ENCODE results near the gene RBPJL. TPM values are rescaled to one million over a fixed set of nuclear protein-coding genes. Genes with fewer than 3 reads are reported as not detected.

Gene RBPJL
- total RNA-seq, 1 donor from 2014 or later, result not detected

DNA sequence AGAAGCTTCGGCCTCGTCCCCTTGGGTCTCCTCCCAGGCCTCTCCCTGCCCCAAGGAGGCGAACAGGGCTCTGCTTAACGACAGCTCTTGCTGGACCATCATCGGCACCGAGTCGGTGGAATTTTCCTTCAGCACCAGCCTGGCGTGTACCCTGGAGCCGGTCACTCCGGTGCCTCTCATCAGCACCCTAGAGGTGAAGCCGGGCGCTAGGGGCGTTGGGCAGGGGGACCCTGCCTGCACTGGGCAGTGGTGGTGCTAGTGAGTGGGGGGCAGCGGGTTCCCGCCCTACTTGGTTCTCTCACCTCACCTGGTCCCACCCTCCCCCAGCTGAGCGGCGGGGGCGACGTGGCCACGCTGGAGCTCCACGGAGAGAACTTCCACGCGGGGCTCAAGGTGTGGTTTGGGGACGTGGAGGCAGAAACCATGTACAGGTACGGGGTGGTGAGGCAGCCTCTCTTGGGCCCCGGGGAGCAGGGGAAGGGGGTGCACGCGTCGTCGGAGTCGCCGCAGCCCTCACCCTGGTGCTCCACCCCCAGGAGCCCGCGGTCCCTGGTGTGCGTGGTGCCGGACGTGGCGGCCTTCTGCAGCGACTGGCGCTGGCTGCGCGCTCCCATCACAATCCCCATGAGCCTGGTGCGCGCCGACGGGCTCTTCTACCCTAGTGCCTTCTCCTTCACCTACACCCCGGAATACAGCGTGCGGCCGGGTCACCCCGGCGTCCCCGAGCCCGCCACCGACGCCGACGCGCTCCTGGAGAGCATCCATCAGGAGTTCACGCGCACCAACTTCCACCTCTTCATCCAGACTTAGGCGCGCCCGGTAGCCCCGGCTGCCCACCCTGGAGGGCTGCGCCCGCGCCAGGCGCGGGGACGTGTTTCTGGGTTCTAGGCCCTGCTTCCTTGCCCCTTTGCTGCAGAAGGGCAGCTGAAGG lies 9.8 kb downstream of the RBPJL start:
- no peak for DNase-seq (ENCODE audit: extremely low read depth, low read depth, low spot score)

- DNase-seq (ENCODE audit: extremely low read depth, low read depth, low spot score), result no peak
Observed at GRCh38 chr20:45317826-45318225, 11.2 kb downstream of the RBPJL start.

DNA sequence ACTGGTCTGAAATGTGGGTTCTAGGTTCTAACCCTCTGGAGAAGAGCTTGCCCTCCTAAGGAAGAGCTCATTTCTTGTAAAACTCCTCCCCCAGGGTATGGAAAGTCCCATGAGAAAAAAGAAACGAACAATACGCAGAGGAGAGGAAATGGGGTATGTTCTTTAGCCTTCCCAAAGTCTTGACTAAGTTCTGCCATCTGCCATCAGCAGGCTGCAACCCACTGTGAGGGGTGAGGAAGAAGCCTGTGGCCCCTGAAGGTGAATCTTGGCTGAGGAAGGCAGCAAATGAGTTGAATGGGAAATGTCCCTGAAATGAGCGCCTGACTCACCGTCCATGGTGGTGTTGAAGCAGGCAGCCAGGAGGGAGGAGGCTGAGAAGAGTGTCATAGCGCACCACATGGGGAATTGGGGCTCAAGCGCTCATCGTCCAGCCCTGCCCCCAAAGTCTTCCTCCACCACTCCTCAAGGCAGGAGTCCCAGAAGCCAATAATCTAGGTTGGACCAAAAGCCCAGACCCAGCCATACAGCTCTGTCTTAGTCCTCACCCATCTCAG lies 11.8 kb downstream of the RBPJL start:
- DNase-seq (ENCODE audit: extremely low read depth, low read depth, low spot score), result no peak

- DNase-seq (ENCODE audit: extremely low read depth, low read depth, low spot score), result no peak
Observed at GRCh38 chr20:45318948-45319347, 12.3 kb downstream of the RBPJL start.

GRCh38 chr20:45320948-45321595 lies 14.4 kb downstream of the RBPJL start:
- no peak for DNase-seq (ENCODE audit: extremely low read depth, low read depth, low spot score)

DNA sequence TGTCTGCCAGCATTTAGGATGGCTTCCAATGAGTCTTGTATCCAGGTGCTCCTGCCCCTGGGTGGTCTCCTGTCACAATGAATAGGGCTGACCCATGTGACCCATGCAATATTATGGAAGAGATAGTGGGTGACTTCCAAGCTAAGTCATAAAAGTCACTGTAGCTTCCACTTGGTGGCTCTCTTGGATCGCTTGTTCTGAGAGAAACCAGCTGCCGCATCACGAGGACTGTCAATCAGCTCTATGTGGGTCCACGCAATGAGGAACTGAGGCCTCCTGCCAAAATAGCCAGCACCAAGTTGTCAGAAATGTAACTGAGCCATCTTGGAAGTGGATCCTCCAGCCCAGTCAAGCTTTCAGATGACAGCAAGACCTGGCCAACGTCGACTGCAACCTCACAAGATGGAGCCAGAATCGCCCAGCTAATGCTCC lies 16.3 kb downstream of the RBPJL start:
- DNase-seq (ENCODE audit: extremely low read depth, low read depth, low spot score), result no peak

DNA sequence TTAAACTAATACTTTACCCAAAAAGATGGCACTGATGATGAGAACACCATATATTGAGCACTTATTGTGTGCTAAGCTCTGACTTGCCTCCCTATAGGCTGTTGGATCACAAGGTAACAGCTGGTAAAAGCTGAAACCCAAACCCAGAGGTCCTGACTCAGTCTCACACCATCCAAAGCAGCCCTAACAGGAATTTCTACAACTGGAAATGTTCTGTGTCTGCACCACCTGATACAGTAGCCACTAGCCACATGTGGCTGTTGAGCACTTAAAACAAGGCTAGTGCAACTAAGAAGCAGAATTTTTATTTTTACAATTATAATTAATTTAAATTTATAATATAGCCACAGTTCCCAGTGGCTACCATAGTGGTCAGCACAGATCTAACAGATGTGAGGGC lies 17.1 kb downstream of the RBPJL start:
- DNase-seq (ENCODE audit: extremely low read depth, low read depth, low spot score), result no peak

DNA sequence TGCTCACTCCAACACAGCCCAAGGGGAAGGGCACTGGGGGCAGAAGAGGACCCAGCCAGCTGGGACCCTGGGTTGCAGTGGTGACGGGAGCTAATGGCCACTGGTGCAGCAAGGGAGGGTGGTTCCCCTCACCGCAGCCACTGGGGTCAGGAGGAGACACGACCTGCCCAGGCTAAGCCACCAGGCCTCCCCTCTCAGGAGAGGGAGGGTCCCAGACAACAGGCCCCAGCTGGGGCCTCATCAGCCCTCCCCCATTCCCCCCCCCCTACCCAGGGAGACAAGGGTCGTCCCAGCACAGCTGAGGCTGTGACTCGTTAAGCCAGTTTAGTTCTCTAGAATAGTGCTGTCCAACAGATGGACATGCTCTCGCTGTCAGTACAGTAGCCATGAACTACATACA lies 18.7 kb downstream of the RBPJL start:
- DNase-seq (ENCODE audit: extremely low read depth, low read depth, low spot score), result no peak

- no peak for DNase-seq (ENCODE audit: extremely low read depth, low read depth, low spot score)
Observed at GRCh38 chr20:45328451-45328850, 21.8 kb downstream of the RBPJL start.

GRCh38 chr20:45329497-45330319 lies 23.1 kb downstream of the RBPJL start:
- DNase-seq (ENCODE audit: extremely low read depth, low read depth, low spot score), result no peak

DNA sequence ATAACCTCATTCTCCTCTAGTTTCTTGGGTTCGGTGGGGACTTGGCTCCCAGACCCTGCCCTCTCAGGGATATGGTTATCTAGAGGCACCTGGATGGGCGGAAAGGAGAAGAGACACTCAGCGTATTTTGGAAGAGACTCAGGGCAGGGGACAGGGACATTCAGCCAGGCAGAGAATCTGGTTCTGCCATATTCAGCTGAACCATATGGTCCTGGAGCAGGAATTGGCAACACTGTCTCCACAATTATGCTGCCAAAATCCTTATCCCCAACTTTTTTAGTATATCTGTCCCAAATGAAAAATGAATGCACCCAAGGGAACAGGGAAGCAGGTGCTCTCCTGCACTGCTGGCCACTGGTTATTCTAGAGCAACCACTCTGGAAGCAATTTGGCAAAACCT lies 23.8 kb downstream of the RBPJL start:
- no peak for DNase-seq (ENCODE audit: extremely low read depth, low read depth, low spot score)

DNA sequence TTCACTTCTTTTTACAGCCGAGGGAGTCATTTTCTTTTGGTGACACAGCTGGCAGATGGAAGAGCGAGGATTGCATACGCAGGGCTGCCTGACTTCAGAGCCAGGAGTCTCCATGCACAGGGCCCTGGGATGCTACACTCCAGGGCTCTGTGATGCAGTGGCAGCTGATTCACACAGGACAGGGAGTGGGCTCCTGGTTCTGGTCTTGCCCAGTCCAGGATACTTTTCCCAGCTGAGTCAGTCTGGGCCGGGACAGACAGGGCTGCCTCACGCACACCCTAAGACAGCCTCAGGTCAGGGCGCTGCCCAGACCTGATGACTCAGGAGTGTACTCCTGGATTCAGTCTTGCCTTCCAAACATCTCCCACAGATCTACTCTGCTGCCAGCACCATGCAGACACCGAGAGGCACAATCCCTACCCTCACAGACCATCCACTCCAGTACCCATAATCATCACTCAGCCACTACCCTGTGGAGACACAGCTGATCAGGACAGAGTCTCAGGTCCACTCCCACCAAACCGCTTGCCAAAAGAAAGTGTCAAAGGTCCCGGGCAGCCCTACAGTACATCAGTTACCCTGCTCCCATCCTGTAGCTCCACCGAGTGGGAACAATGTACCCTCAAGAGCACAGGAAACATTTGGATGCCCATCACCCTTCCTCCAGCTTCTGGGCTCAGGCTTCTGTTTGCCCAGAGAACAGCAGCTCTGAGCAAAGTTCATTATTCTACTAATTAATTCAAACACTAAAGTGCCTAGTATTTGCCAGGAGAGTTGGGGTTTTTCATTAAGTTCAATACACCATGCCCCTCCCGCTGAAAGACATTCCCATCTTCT lies 30.1 kb downstream of the RBPJL start:
- no peak for DNase-seq (ENCODE audit: extremely low read depth, low read depth, low spot score)

GRCh38 chr20:45337367-45338120 lies 30.9 kb downstream of the RBPJL start:
- no peak for DNase-seq (ENCODE audit: extremely low read depth, low read depth, low spot score)

DNA sequence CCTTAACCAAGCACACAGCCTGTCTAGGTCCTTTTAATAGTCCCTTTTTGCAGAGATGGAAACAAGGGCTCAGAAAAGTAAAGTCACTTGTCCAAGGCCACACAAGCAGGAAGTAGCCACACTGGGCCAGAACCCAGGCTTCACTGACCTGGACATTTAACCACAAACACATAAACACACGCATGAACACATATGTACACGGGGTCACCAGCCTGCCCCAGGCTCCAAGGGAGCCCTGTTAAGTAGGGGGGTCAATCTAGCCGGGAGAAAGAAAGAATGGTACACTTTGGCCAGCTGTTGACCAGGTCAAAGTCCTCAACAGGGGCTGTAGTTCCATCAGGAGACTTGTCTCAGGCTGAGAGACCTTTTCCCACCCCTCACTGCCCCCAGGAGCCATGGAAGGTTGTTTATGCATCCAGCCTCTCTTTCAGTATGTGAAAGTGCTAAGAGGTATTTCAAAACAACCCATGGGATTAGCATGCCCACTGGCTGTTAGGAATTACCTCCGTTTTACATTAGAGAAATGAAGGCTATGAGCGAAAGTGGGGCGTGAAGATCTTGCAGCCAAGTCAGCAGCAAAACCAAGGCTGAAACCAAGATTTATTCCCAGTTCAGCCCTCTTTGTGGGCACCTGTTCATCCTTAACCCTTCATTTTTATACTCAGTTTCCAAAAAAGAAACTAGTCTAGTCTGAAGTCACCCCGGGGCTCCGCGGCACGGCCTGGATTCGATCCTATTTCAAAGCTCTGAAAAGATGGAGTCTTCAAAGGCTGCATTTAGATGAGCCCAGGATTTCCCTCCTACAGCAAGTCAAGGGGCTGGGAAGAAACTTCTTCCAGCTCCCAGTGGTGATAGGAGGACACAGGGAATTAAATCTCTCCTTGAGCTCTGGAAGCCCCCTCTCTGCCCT lies 31.7 kb downstream of the RBPJL start:
- DNase-seq (ENCODE audit: extremely low read depth, low read depth, low spot score), result no peak

- no peak for DNase-seq (ENCODE audit: extremely low read depth, low read depth, low spot score)
Observed at GRCh38 chr20:45339084-45339483, 32.4 kb downstream of the RBPJL start.

- DNase-seq (ENCODE audit: extremely low read depth, low read depth, low spot score), result no peak
Observed at GRCh38 chr20:45339799-45340198, 33.2 kb downstream of the RBPJL start.

- no peak for DNase-seq (ENCODE audit: extremely low read depth, low read depth, low spot score)
Observed at GRCh38 chr20:45340236-45340847, 33.7 kb downstream of the RBPJL start.

DNA sequence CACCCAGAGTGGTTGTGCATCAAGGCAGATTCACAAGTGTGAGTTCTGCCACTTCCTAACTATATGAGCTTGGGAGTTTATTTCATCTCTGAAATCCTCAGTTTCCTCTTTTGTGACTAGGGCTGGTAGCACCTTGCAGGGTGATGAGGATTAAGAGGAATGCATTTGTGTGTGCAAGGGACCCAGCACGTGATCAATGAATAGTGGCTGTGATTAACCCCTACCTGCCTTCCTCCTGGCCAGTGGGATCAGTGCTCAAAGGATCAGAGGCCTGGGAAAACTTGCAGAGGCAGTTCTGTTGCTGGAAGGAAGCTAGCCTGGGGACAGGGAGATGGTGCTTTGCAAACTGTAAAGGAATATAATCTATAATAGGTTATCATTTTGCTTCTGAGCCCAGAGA lies 34.3 kb downstream of the RBPJL start:
- DNase-seq (ENCODE audit: extremely low read depth, low read depth, low spot score), result no peak

Data from glomerular endothelial cell (primary cell).